H9 (cell line): ENCODE results near the gene CCL20. TPM values are rescaled to one million over a fixed set of nuclear protein-coding genes. Genes with fewer than 3 reads are reported as not detected.

ENCODE experiments used
- DNase-seq: peaks from one replicate; pipeline ENCODE4 v3.0.0-alpha.2; 2017
- H2AFZ ChIP-seq: one replicate; pipeline ENCODE4 v1.6.1; 2013; ENCODE audit warnings: mild to moderate bottlenecking, low read length, control low read depth, moderate library complexity
- H2AK5ac ChIP-seq: 2 replicates; pipeline ENCODE4 v1.6.1; 2013; ENCODE audit warnings: low read length, control low read depth, mixed read lengths; ENCODE audit not compliant: insufficient read length
- H2BK120ac ChIP-seq: one replicate; pipeline ENCODE4 v1.6.1; 2013; ENCODE audit warnings: low read depth, mild to moderate bottlenecking, low read length, control low read depth, inconsistent platforms; ENCODE audit not compliant: poor library complexity, severe bottlenecking
- H2BK12ac ChIP-seq: 2 replicates; pipeline ENCODE4 v1.6.1; 2013; ENCODE audit warnings: low read length, control low read depth, mixed read lengths, low read depth; ENCODE audit not compliant: insufficient read length
- H2BK15ac ChIP-seq: 2 replicates; pipeline ENCODE4 v1.6.1; 2013; ENCODE audit warnings: low read depth, low read length, control low read depth
- H2BK20ac ChIP-seq: one replicate; pipeline ENCODE4 v1.6.1; 2013; ENCODE audit warnings: low read depth, mild to moderate bottlenecking, low read length, control low read depth, inconsistent platforms; ENCODE audit not compliant: poor library complexity, severe bottlenecking
- H2BK5ac ChIP-seq: 2 replicates; pipeline ENCODE4 v1.6.1; 2013; ENCODE audit warnings: low read length, control low read depth, mixed read lengths; ENCODE audit not compliant: insufficient read length
- H3K14ac ChIP-seq: 2 replicates; pipeline ENCODE4 v1.6.1; 2013; ENCODE audit warnings: low read length, control low read depth; ENCODE audit not compliant: insufficient read depth
- H3K18ac ChIP-seq: 2 replicates; pipeline ENCODE4 v1.6.1; 2013; ENCODE audit warnings: low read depth, mild to moderate bottlenecking, mixed read lengths, low read length, control low read depth; ENCODE audit not compliant: insufficient read length
- H3K23ac ChIP-seq: 2 replicates; pipeline ENCODE4 v1.6.1; 2013; ENCODE audit warnings: low read length, control low read depth, mixed read lengths, low read depth; ENCODE audit not compliant: insufficient read length
- H3K23me2 ChIP-seq: 2 replicates; pipeline ENCODE4 v1.6.1; 2013; ENCODE audit warnings: low read depth, mild to moderate bottlenecking, mixed read lengths, low read length, control low read depth; ENCODE audit not compliant: insufficient read length, poor library complexity, severe bottlenecking
- H3K27ac ChIP-seq: 2 replicates; pipeline ENCODE4 v1.5.1; 2013; ENCODE audit warnings: low read length, control low read depth, mixed read lengths, low read depth; ENCODE audit not compliant: insufficient read length
- H3K27me3 ChIP-seq: 2 replicates; pipeline ENCODE4 v1.6.1; 2013; ENCODE audit warnings: low read length, control low read depth, inconsistent platforms; ENCODE audit not compliant: insufficient read depth
- H3K4ac ChIP-seq: 2 replicates; pipeline ENCODE4 v1.6.1; 2013; ENCODE audit warnings: low read depth, mild to moderate bottlenecking, control low read depth, inconsistent platforms, low read length, moderate library complexity
- H3K4me1 ChIP-seq: 2 replicates; pipeline ENCODE4 v1.6.1; 2013; ENCODE audit warnings: low read length, control low read depth, inconsistent platforms; ENCODE audit not compliant: insufficient read depth
- H3K4me2 ChIP-seq: 2 replicates; pipeline ENCODE4 v1.6.1; 2013; ENCODE audit warnings: low read length, control low read depth, mixed read lengths; ENCODE audit not compliant: insufficient read length, insufficient read depth
- H3K56ac ChIP-seq: 2 replicates; pipeline ENCODE4 v1.6.1; 2013; ENCODE audit warnings: low read depth, mild to moderate bottlenecking, mixed read lengths, low read length, control low read depth; ENCODE audit not compliant: insufficient read length
- H3K79me1 ChIP-seq: 2 replicates; pipeline ENCODE4 v1.6.1; 2013; ENCODE audit warnings: low read depth, mild to moderate bottlenecking, moderate library complexity, low read length, control low read depth, inconsistent platforms; ENCODE audit not compliant: insufficient read depth, poor library complexity, severe bottlenecking
- H3K79me2 ChIP-seq: 2 replicates; pipeline ENCODE4 v1.6.1; 2013; ENCODE audit warnings: low read length, control low read depth, inconsistent platforms; ENCODE audit not compliant: insufficient read depth
- H3K9ac ChIP-seq: 2 replicates; pipeline ENCODE4 v1.6.1; 2013; ENCODE audit warnings: low read length, control low read depth, mixed read lengths; ENCODE audit not compliant: insufficient read length; ENCODE audit errors: extremely low read depth
- H3K9me3 ChIP-seq: one replicate; pipeline ENCODE4 v1.6.1; 2013; ENCODE audit warnings: low read depth, low read length, inconsistent platforms; ENCODE audit not compliant: control insufficient read depth
- H3T11ph ChIP-seq: one replicate; pipeline ENCODE4 v1.6.1; 2013; ENCODE audit warnings: mild to moderate bottlenecking, low read length, control low read depth, inconsistent platforms
- H4K20me1 ChIP-seq: one replicate; pipeline ENCODE4 v1.6.1; 2013; ENCODE audit not compliant: control insufficient read depth, insufficient read length, insufficient read depth
- H4K5ac ChIP-seq: 2 replicates; pipeline ENCODE4 v1.6.1; 2013; ENCODE audit warnings: low read depth, mild to moderate bottlenecking, mixed read lengths, low read length, control low read depth; ENCODE audit not compliant: insufficient read length
- H4K8ac ChIP-seq: replicated peaks from 2 replicates; pipeline ENCODE4 v1.6.1; 2013; ENCODE audit warnings: low read length, control low read depth, mixed read lengths, low read depth; ENCODE audit not compliant: insufficient read length
- H4K91ac ChIP-seq: 2 replicates; pipeline ENCODE4 v1.6.1; 2013; ENCODE audit warnings: low read depth, mild to moderate bottlenecking, moderate library complexity, mixed read lengths, low read length, control low read depth; ENCODE audit not compliant: insufficient read length
- H3K27ac Mint-ChIP-seq, 3 experiments: 2 replicates in 2 of 3; 3 replicates in 1 of 3; pipeline ENCODE4 v1.8.0; 2020 to 2021; ENCODE audit warnings: mixed read lengths in 3 of 3, mild to moderate bottlenecking in 1 of 3, moderate library complexity in 1 of 3
- H3K27me3 Mint-ChIP-seq: 2 replicates; pipeline ENCODE4 v1.8.0; 2021; ENCODE audit warnings: low read depth, mild to moderate bottlenecking, moderate library complexity, mixed read lengths
- H3K36me3 Mint-ChIP-seq, 3 experiments: 2 replicates in 2 of 3; 3 replicates in 1 of 3; pipeline ENCODE4 v1.8.0; 2020 to 2021; ENCODE audit warnings: low read depth in 3 of 3, mixed read lengths in 3 of 3; ENCODE audit not compliant: insufficient read depth in 1 of 3
- H3K4me1 Mint-ChIP-seq, 2 experiments: 2 replicates each; pipeline ENCODE4 v1.8.0; 2020; ENCODE audit warnings: mixed read lengths in 2 of 2
- H3K4me3 Mint-ChIP-seq, 2 experiments: 2 replicates in 1 of 2; 3 replicates in 1 of 2; pipeline ENCODE4 v1.8.0; 2020 to 2021; ENCODE audit warnings: mild to moderate bottlenecking in 2 of 2, mixed read lengths in 2 of 2, moderate library complexity in 1 of 2
- H3K9me3 Mint-ChIP-seq, 2 experiments: 2 replicates in 1 of 2; 3 replicates in 1 of 2; pipeline ENCODE4 v1.8.0; 2020; ENCODE audit warnings: mild to moderate bottlenecking in 2 of 2, mixed read lengths in 2 of 2, moderate library complexity in 1 of 2
- CTCF ChIP-seq: fragments of 200-600 bp; sonication (generic); conservative IDR thresholded peaks from 3 replicates; pipeline ENCODE4 v1.8.0; 2021; ENCODE audit warnings: antibody characterized with exemption, mild to moderate bottlenecking
- WGBS: extraction: QIAGEN DNeasy Blood & Tissue Kit; methylation state at CpG from one replicate; pipeline ENCODE4 v1.1.7; 2013; ENCODE audit warnings: missing lambda C conversion rate, low lambda C conversion rate, mixed read lengths; ENCODE audit not compliant: insufficient read length; ENCODE audit errors: extremely low coverage; 5-methylcytosine and 5-hydroxymethylcytosine counted together
- total RNA-seq: library from RNA; stranded (reverse); gene quantifications from 2 replicates; pipeline ENCODE4 v1.2.1, GENCODE V29; 2021

Gene CCL20
- total RNA-seq, 1 experiment from 2014 or later = not detected

DNA sequence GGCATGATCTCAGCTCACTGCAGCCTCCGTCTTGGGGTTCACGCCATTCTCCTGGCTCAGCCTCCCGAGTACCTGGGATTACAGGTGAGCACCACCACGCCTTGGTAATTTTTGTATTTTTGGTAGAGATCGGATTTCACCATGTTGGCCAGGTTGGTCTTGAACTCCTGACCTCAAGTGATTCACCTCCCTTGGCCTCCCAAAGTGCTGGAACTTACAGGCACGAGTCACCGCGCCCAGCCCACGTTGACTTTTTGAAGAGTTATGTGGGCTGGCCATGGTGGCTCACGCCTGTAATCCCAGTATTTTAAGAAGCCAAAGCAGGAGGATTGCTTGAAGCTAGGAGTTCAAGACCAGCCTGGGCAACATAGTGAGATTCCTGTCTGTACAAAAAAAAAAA is 20.8 kb downstream of the CCL20 start:
- H3K4me3 Mint-ChIP-seq = no peak overlapping the region
- no peaks in the 10 kb centered on the region for H3K27me3 Mint-ChIP-seq
- no peak overlapping the region for H2BK20ac ChIP-seq
- H3K27ac Mint-ChIP-seq = no peak overlapping the region
- H4K8ac ChIP-seq = no peak overlapping the region
- H4K20me1 ChIP-seq = no peaks in the 10 kb centered on the region
- no peaks in the 10 kb centered on the region for H3K27me3 ChIP-seq
- H3T11ph ChIP-seq = no peak overlapping the region
- H3K79me2 ChIP-seq = no peaks in the 10 kb centered on the region
- no peak overlapping the region for H2BK12ac ChIP-seq
- no peak overlapping the region for H3K4me2 ChIP-seq
- H3K18ac ChIP-seq = no peak overlapping the region
- no peak overlapping the region for H3K27ac ChIP-seq
- H2BK120ac ChIP-seq = no peak overlapping the region
- H3K4me1 ChIP-seq = no peaks in the 10 kb centered on the region
- no CpG with 5 or more reads among the region's 10 CpGs for WGBS
- no peak overlapping the region for H2BK15ac ChIP-seq
- no peak overlapping the region for H3K4ac ChIP-seq
- no peaks in the 10 kb centered on the region for H3K79me1 ChIP-seq
- H4K5ac ChIP-seq = no peak overlapping the region
- no peak overlapping the region for H3K14ac ChIP-seq
- no peak overlapping the region for H3K56ac ChIP-seq
- no peak for DNase-seq
- H2AK5ac ChIP-seq = no peak overlapping the region
- H3K4me1 Mint-ChIP-seq = peaks cover 2% of the 10 kb centered on the region in 2 experiments; a peak in 2 of 4 replicates
- H3K9me3 ChIP-seq = no peaks in the 10 kb centered on the region
- no peak overlapping the region for H3K9ac ChIP-seq
- H3K23ac ChIP-seq = no peak overlapping the region
- no peaks in the 10 kb centered on the region for H3K23me2 ChIP-seq
- no peak overlapping the region for H2AFZ ChIP-seq
- H4K91ac ChIP-seq = no peak overlapping the region
- H3K9me3 Mint-ChIP-seq = peaks cover 8 to 9% of the 10 kb centered on the region in 2 experiments; a peak in 4 of 5 replicates
- H2BK5ac ChIP-seq = no peak overlapping the region
- TF ChIP-seq CTCF = no peak
- H3K36me3 Mint-ChIP-seq = no peaks in the 10 kb centered on the region; a peak in 2 of 7 replicates
